GM21367 (cell line): ENCODE results near the gene CACNA1G.

Experiments
- ATAC-seq: cut with Tn5 transposase; IDR thresholded peaks from one replicate; pipeline ENCODE4 v1.9.1; 2021; ENCODE audit not compliant: unreplicated experiment

Gene CACNA1G

DNA sequence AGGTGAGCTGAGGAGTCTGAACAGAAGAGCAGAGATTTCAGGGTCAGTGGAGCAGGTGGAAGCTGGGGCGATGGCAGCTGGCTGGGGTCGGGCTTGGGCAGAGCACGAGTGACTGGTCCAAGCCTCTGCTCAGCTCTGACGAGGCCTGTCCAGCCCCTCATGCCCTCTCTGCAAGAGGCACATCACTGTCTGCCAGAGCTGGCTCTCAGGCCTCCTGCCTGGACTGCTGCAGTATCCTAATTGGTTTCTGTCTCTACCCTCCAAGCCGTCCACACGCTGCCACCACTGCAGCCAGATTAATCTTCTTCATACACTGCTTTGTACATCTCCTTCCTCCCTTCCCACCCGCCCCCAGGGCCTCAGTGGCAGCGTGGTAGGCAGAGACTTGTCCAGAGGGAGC, 25.4 kb downstream of the CACNA1G start:
- no peak for ATAC-seq

- ATAC-seq: no peak
Measured at GRCh38 chr17:50586421-50587247, 26.1 kb downstream of the CACNA1G start.

DNA sequence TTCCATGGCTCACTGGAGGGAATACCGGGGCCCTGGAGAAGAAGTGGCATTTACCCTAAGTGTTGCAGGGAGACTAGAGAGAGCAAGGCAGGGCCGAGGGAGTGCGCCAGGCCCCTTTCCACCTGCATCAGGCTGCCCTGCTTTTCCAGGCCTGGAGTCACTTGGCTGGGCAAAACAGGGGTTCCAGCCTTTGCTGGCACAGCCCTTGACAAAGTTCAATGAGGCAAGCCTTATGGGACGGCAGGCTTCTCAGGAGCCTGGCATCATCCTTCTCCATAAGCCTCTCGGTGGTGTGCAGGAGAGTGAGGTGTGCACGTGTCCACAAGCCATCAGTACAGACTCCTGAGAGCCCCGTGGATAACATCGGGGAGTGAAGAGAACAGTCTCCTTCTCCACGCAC, 27.1 kb downstream of the CACNA1G start:
- ATAC-seq: no peak

- ATAC-seq: no peak
Measured at GRCh38 chr17:50588391-50589049, 28.0 kb downstream of the CACNA1G start.

GRCh38 chr17:50589095-50589705, 28.7 kb downstream of the CACNA1G start:
- no peak for ATAC-seq

- ATAC-seq: no peak
Measured at GRCh38 chr17:50590946-50591737, 30.6 kb downstream of the CACNA1G start.

DNA sequence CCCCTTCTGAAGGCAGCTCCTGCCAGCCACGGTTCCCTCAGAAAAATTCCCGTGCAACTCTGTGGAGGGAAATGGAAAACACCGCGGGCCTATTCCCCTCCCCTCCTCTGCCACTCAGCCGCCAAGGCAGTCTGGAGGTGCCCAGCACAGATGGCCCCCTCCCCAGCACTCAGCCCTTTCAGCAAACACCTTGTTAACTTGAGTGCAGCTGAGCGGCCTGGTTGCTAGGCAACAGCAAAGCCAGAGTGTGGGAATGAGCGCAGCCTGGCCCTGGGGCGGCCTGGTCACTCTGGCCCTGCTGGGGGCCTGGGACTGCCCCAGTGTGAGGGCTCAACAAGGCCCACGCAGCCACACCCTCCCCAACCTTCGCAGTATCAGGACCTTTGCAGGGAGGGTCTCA, 32.8 kb downstream of the CACNA1G start:
- no peak for ATAC-seq

DNA sequence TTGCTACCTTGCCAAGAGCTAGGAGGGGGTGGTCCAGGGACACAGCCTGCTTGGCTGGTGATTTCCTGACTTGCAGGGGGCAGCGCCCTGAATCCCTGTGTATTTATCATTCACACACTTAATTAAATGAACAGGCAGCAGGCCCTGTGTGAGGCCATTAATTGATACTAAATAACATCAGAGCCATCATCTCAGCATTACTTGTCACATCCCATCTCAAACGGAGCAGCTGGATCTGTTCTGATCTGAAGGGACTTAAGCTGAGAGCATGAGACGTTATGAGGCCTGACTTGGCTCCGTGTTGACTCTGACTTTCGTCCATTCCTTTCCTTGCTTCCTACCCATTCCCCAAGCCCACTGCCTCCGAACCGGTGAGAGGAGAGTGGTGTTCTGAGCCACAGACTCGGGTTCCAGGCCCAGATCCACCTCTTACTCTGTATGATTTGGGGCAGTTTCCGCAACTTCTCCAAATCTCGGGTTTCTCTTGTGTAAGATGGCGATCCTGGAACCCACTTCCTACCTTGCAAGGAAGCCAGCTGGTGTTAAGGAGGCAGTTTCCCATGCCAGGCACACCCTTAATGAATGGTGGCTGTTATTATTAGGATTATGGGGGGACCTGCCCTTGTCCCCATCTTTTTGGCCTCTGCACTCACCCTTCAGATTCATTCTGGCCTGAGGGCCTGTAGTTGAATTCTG, 33.8 kb downstream of the CACNA1G start:
- ATAC-seq: no peak

DNA sequence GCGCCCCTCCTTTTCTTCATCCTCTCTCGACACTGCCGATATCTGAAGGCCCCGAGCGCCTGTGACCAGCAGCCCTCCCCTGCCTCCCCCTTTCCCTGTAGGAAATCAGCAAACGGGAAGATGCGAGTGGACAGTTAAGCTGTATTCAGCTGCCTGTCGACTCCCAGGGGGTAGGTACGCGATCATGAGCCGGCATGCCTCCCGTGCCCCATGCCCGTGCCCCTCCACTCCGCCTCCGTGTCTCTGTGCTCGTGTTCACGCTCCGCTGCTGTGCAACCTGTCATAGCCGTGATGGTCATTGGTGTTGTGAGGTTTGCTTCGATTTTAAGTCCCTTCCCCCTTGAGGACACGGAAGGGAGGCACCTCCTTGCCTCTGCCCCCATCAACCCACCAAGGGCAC, 34.4 kb downstream of the CACNA1G start:
- ATAC-seq: no peak

DNA sequence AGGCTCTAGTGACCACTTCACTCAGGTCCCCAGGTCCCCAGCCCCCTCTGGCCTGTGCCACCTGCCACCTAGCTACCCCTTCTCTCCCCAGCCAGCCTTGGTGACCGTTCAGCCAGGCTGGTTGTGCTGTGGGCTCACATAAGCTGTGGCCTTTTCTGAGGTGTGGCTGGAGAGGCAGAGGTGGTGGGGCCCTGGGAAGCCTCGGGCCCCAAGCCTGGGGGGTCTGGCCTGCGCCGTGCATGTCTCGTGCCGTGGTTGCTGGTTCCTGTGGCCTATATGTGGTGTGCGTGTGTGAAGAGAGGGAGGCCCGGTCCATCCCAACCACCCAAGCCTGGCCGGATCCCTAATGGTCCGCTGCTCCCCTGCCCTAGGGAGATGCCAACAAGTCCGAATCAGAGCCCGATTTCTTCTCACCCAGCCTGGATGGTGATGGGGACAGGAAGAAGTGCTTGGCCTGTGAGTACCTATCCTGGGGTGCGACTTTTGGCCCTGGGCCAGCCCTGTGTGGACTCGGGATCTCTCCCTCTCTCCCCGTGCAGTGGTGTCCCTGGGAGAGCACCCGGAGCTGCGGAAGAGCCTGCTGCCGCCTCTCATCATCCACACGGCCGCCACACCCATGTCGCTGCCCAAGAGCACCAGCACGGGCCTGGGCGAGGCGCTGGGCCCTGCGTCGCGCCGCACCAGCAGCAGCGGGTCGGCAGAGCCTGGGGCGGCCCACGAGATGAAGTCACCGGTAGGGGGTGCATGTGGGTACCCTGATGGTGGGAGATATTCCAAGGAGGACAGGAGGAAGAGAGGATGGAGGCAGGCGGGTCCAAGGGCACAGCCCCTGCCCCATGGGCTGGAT, 35.9 kb downstream of the CACNA1G start:
- no peak for ATAC-seq

- ATAC-seq: no peak
Measured at GRCh38 chr17:50598487-50598886, 38.0 kb downstream of the CACNA1G start.

DNA sequence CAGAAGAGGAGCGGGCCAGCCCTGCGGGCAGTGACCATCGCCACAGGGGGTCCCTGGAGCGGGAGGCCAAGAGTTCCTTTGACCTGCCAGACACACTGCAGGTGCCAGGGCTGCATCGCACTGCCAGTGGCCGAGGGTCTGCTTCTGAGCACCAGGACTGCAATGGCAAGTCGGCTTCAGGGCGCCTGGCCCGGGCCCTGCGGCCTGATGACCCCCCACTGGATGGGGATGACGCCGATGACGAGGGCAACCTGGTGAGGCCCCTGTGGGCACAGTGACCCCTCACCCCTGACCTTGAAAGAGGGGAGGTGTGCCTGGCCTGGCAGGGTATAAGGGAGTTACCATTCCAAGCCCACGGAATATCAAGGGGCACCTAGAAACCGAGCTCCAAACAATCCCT, 39.1 kb downstream of the CACNA1G start:
- ATAC-seq: no peak

- no peak for ATAC-seq
Measured at GRCh38 chr17:50601823-50602375, 41.4 kb downstream of the CACNA1G start.

- no peak for ATAC-seq
Measured at GRCh38 chr17:50602836-50603235, 42.3 kb downstream of the CACNA1G start.

DNA sequence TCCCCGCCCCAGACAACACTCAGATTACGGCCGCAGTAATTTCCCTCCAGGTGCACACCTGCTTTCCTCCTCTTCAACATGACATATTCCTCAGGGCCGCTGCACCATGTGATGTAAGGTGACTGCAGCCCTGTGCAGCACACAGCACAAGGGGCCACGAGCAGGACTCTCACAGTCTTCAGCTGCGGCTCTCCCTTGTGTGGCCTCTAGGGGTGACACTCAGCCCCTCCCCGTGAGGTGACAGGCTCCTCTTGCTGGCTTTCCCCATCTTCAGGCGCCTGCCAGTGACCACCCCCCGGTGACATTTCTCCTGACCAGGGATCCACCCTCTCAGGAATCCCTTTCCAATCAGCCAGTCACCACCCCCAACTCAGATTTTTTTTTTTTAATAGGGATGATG, 42.8 kb downstream of the CACNA1G start:
- no peak for ATAC-seq

- no peak for ATAC-seq
Measured at GRCh38 chr17:50604513-50604912, 44.0 kb downstream of the CACNA1G start.

- no peak for ATAC-seq
Measured at GRCh38 chr17:50605429-50605828, 44.9 kb downstream of the CACNA1G start.

DNA sequence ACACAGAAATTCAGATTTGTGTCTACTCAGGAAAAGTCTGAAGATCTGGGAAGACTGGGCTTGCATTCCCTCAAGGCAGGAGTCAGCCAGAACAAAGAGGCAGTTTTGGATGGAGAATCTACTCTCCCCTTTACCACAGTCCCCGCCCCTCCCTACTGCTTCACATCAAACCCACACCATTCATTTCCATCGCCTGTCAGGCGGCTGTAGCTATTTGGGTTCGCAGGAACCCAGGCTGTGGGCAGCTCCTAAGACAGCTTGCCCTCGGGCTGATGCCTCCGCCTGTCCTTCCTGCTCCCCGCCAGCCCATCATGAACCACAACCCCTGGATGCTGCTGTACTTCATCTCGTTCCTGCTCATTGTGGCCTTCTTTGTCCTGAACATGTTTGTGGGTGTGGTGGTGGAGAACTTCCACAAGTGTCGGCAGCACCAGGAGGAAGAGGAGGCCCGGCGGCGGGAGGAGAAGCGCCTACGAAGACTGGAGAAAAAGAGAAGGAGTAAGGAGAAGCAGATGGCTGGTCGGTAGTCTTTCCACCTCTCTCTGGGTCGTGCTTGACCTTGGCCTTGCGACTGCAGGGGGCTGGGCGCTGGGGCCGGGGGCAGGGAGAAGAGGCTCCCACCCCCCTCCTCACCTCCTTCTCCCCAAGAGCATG, 47.1 kb downstream of the CACNA1G start:
- ATAC-seq: no peak
